ENCODE measurements around the gene CALML5.

The CALML5 gene

GRCh38 chr10:5467634-5468255 lies 31.6 kb downstream of the CALML5 start:
- TF ChIP-seq POLR2A (IDR thresholded peaks at IDR 0.05; ENCODE audit: low read depth, low read length), result no peak
- FAIRE-seq, result no peak
- DNase-seq (ENCODE audit: insufficient read length, low spot score), result no peak

- FAIRE-seq (no peak), DNase-seq (ENCODE audit: insufficient read length, low spot score) (no peak)
- no peak for TF ChIP-seq POLR2A (IDR thresholded peaks at IDR 0.05; ENCODE audit: low read depth, low read length)
Measured at GRCh38 chr10:5467207-5467535, 32.2 kb downstream of the CALML5 start.

- DNase-seq (ENCODE audit: insufficient read length, low spot score) (no peak), FAIRE-seq (no peak)
- TF ChIP-seq POLR2A (IDR thresholded peaks at IDR 0.05; ENCODE audit: low read depth, low read length), result no peak
Measured at GRCh38 chr10:5466451-5467206, 32.7 kb downstream of the CALML5 start.

GRCh38 chr10:5465976-5466450 lies 33.4 kb downstream of the CALML5 start:
- FAIRE-seq (no peak), DNase-seq (ENCODE audit: insufficient read length, low spot score) (no peak)
- no peak for TF ChIP-seq POLR2A (IDR thresholded peaks at IDR 0.05; ENCODE audit: low read depth, low read length)

GRCh38 chr10:5464546-5464945 lies 34.8 kb downstream of the CALML5 start:
- TF ChIP-seq POLR2A (IDR thresholded peaks at IDR 0.05; ENCODE audit: low read depth, low read length), result no peak
- no peak for FAIRE-seq
- DNase-seq (ENCODE audit: insufficient read length, low spot score), result no peak

GRCh38 chr10:5462841-5463293 lies 36.5 kb downstream of the CALML5 start:
- no peak for TF ChIP-seq POLR2A (IDR thresholded peaks at IDR 0.05; ENCODE audit: low read depth, low read length)
- DNase-seq (ENCODE audit: insufficient read length, low spot score), result no peak
- FAIRE-seq, result no peak

GRCh38 chr10:5461914-5462840 lies 37.2 kb downstream of the CALML5 start:
- no peak for TF ChIP-seq POLR2A (IDR thresholded peaks at IDR 0.05; ENCODE audit: low read depth, low read length)
- DNase-seq (ENCODE audit: insufficient read length, low spot score) (no peak), FAIRE-seq (no peak)

GRCh38 chr10:5461203-5461588 lies 38.2 kb downstream of the CALML5 start:
- FAIRE-seq (no peak), DNase-seq (ENCODE audit: insufficient read length, low spot score) (no peak)
- no peak for TF ChIP-seq POLR2A (IDR thresholded peaks at IDR 0.05; ENCODE audit: low read depth, low read length)

GRCh38 chr10:5460468-5461202 lies 38.7 kb downstream of the CALML5 start:
- TF ChIP-seq POLR2A (IDR thresholded peaks at IDR 0.05; ENCODE audit: low read depth, low read length), result no peak
- DNase-seq (ENCODE audit: insufficient read length, low spot score) (no peak), FAIRE-seq (no peak)

DNA sequence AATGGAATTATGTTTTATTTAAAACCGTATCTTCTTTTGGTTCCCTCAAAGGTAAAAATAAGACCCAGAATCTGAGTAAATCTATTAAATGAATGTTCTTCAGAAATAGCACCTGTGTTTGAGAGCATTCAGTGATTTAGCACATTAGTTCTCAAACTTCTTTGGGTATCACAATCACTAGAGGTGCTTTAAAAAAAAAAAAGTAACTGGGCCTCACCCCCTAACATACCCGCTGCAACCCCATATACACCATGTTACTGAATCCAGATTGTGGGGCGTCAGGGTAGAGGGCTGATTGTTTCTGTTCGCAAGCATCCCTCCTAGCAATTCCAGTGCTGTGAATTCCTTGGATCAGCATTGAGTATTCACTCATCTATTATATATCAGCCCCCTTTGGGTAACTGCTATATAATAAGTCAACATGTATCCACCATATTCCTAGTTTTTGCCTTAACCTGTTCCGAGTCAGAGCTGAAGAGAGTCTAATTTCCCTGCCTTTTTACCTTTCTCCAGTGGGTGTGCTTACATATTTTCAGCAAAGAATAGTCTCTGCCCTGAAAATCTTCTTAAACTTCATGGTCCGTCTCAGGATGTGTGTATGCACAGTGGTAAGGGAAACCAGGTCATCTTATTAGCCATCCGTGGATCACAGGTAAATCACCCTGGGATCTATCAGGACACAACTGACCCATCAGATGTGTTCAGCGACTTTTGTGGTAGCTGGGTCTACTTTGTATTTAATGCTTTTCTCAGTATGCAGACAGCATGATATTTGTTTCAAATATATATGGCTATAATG lies 40.2 kb downstream of the CALML5 start:
- no peak for TF ChIP-seq POLR2A (IDR thresholded peaks at IDR 0.05; ENCODE audit: low read depth, low read length)
- no peak for FAIRE-seq
- no peak for DNase-seq (ENCODE audit: insufficient read length, low spot score)

DNA sequence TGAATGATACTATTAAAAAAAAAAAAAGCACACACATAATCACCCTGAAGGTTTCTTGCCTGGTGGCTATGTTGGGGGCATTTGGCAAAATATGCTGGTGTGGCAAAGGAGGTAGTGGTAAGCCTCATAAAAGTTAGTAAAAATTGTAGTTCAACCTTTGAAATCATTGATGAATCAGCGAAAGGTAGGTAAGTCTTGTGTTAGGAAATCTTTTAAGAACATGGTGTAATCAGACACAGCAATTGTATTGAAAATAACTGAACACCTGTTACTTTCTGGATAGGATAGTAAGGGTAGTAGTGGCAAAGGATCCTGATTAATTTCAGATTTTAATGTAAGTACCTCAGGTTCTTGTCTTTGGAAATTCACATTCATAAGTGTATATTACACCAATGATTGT lies 40.9 kb downstream of the CALML5 start:
- DNase-seq (ENCODE audit: insufficient read length, low spot score), result no peak
- no peak for FAIRE-seq
- TF ChIP-seq POLR2A (IDR thresholded peaks at IDR 0.05; ENCODE audit: low read depth, low read length), result no peak

DNA sequence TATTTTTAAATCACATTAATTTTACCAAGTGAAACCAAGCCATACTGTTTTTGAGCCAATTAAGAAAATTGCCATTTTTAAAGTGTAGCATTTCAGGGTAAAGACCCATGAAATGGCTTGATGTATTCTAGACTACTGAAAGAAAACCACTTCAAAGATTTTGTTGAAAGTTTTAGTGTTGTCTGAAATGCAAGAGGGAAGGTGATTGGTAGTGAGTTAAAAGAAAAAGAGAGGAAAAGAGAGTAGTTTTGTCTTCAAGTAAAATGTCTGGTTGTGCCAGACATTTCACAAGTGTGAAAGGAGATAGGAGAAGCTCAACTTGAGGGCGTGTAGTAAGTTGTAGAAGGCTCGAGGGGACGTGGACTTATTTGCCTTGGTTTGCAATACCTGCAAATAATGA lies 41.6 kb downstream of the CALML5 start:
- DNase-seq (ENCODE audit: insufficient read length, low spot score) (no peak), FAIRE-seq (no peak)
- no peak for TF ChIP-seq POLR2A (IDR thresholded peaks at IDR 0.05; ENCODE audit: low read depth, low read length)

DNA sequence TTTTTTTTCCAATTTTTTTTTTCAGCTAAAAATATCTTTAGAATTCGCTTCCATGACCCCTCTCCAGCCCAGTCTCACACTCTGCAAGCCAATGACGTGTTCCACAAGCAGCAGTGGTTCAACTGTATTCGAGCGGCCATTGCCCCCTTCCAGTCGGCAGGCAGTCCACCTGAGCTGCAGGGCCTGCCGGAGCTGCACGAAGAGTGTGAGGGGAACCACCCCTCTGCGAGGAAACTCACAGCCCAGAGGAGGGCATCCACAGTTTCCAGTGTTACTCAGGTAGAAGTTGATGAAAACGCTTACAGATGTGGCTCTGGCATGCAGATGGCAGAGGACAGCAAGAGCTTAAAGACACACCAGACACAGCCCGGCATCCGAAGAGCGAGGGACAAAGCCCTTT lies 42.8 kb downstream of the CALML5 start:
- no peak for DNase-seq (ENCODE audit: insufficient read length, low spot score)
- no peak for FAIRE-seq
- TF ChIP-seq POLR2A (IDR thresholded peaks at IDR 0.05; ENCODE audit: low read depth, low read length), result no peak

Data from H54 (cell line).